Body of pancreas (tissue), 4 donors: Measurements from ENCODE around the gene MLPH.

ENCODE experiments used
- POLR2A ChIP-seq, 3 donors: fragments of 450-650 bp; IDR thresholded peaks; one replicate each; pipeline ENCODE4 v1.6.1; 2016; ENCODE audit warnings: antibody characterized with exemption in 3 of 3, mild to moderate bottlenecking in 2 of 3
- TF ChIP-seq, protein P1 (sequence below), 7 experiments: fragments of 450-650 bp in 4 of 7; fragments of 200-600 bp in 3 of 7; sonication (generic) in 3 of 7; IDR thresholded peaks; one replicate each; pipeline ENCODE4 v1.5.1; 2016 to 2019; ENCODE audit warnings: antibody characterized with exemption in 7 of 7

- TF ChIP-seq, protein P1, sequence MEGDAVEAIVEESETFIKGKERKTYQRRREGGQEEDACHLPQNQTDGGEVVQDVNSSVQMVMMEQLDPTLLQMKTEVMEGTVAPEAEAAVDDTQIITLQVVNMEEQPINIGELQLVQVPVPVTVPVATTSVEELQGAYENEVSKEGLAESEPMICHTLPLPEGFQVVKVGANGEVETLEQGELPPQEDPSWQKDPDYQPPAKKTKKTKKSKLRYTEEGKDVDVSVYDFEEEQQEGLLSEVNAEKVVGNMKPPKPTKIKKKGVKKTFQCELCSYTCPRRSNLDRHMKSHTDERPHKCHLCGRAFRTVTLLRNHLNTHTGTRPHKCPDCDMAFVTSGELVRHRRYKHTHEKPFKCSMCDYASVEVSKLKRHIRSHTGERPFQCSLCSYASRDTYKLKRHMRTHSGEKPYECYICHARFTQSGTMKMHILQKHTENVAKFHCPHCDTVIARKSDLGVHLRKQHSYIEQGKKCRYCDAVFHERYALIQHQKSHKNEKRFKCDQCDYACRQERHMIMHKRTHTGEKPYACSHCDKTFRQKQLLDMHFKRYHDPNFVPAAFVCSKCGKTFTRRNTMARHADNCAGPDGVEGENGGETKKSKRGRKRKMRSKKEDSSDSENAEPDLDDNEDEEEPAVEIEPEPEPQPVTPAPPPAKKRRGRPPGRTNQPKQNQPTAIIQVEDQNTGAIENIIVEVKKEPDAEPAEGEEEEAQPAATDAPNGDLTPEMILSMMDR (IDR thresholded peaks at IDR 0.05), result no peak
- no peak for TF ChIP-seq POLR2A (IDR thresholded peaks at IDR 0.05)
Measured at GRCh38 chr2:237488295-237488694, 1.2 kb downstream of the MLPH start.
